Fibroblast of skin of back (primary cell): ENCODE results near the gene GTPBP6.
"Not testable (repeated sequence)": the region's sequence is repeated elsewhere in the genome, so short reads cannot be mapped to it uniquely, and the experiment has no call there.

Experiments used
- DNase-seq: peaks from one replicate; pipeline ENCODE4 v3.0.0-alpha.2; 2013

Gene GTPBP6

DNA sequence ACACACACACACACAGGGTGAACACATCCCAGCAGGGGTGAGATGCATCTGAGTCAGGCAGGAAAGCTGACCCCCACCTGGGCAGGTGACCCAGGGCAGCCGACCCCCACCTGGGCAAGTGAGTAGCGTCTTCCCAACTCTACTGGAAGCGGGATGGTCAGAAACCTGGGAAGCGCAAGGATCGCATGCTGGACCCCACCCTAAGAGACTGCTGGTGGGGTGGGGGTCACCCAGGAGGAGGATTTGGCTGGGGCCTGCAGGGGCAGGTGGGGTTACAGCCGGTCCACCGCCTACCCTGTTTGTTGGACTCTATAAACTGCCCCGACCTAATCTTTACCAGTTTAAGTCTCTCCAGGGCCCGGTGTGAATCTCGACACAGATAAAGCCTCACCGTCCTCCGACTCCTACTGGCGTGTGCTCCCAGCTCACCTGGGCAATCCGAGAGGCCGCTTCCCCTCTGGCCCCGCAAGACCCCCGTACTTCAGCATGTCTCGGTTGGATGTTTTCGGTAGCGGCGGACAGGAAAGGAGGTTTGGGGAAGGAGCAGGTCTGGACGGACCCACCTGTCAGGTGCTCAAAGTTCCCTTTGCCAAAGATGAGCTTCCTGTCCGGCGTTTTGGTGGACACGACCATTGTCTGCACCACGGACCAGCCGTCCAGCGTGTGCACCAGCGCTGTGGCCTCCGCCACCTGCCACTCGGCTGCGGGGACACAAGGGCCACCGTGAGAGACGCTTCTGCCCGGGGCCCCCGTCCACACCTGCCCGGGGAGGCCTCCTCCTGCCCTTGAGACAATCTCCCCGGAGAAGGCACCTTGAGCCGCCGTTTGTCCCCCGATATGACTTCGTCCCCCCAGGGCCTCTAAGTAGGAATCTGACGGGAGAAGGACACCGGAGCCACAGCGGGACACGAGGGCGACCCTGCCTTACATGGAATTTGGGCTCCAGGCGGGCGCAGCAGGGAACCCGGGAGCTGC, 2.0 kb downstream of the GTPBP6 start:
- no peak for DNase-seq

DNA sequence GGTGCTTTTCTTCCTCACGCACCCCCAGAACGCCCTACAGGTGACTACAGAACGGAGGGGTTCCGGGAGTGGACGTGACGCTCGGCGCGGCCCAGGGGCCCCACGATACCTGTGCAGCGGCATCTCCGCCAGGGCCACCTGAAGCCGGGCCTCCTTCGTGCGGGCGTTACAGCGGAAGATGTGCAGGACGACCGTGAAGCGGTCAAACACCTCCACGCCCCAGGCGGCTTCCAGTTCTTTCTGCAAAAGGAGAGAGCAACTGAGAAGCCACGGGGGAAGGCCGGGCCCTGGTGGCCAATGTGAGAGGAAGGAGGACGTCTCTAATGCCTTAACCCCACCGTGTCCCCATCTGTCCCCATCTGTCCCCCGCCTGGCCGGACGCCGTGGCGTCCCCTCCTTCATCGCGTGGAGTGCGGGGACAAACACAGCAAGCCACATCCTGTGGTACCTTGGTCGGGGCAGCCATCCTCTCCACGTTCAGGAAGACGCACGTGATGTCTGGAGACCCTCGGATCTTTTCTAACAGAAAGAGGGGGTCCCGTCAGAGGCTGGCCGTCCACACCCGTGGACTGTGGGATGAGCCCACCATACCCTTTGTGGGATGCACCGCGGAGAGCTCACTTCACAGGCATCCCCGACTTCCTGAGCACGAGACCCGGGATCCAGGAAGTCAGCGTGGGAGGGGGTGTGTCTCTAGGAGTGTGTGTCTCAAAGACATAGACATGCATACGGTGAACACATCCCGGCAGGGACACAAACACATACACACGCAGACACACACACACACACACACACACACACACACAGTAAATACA, 3.6 kb downstream of the GTPBP6 start:
- DNase-seq: no peak

GRCh38 chrX:314049-314448, 4.5 kb downstream of the GTPBP6 start:
- no peak for DNase-seq

DNA sequence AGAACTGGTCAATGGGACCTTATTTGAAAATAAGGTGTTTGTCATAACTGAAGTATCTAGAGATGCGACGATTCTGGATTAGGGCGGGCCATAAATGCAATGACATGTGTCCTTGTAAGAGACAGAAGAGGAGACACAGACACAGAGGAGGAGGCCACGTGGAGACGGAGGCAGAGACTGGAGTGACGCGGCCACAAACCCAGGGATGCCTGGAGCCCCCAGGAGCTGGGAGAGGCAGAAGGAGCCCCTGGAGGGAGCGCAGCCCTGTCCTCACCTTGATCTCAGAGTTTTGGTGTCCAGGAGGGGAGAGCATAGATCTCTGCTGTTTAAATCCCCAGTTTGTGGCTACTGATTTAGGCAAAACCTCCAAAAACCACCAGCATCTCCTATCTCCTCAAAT, 5.0 kb downstream of the GTPBP6 start:
- DNase-seq: no peak

- no peak for DNase-seq
These were observed 5.8 kb downstream of the GTPBP6 start for GRCh38 chrX:312621-313331.

DNA sequence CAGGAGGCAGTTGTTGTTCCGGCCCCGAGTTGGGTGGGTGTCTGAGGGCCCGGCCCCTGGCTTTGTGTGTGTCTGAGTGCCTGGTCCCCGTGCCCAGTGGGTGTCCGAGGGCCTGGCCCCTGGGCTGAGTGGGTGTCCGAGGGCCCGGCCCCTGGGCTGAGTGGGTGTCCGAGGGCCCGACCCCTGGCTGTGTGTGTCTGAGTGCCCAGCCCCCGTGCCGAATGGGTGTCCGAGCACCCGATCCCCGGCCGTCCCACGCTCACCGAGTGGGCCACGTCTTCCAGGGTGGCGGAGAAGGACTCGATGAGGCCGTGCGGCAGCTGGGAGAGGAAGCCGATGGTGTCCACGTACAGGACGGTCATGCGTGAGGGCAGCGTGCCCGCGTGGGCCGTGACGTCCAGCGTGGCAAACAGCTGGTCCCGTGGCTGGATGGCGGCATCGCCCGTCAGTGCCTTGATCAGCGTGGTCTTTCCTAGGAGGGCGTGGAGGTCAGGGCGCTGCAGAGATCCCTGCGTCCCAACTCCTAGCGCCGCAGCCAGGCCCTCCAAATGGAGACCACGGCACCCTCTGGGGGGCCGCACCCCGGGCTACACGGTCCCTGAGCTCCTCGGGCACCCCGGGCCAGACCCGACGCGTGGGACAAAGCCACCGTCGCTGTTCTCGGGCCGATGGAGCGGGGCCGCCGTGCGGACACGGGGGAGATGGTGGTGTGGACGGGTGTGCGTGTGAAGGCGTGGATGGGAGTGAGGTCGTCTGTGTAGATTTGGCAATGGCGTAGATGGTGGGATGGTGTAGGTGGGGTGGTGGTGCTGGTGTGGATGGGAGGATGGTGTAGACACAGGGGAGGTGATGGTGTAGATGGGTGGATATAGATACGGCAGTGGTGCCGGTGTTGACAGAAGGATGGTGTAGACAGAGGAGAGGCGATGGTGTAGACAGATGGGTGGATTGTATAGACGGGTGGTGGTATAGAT, 7.2 kb downstream of the GTPBP6 start:
- DNase-seq: no peak

- no peak for DNase-seq
These were observed 7.9 kb downstream of the GTPBP6 start for GRCh38 chrX:310621-311155.

- no peak for DNase-seq
These were observed 9.6 kb downstream of the GTPBP6 start for GRCh38 chrX:308821-309520.

- no peak for DNase-seq
These were observed 11.1 kb downstream of the GTPBP6 start for GRCh38 chrX:307261-308111.

GRCh38 chrX:306614-307251, 11.9 kb downstream of the GTPBP6 start:
- not testable (repeated sequence) for DNase-seq

GRCh38 chrX:305781-306613, 12.6 kb downstream of the GTPBP6 start:
- DNase-seq: not testable (repeated sequence)

- DNase-seq: no peak
These were observed 15.6 kb downstream of the GTPBP6 start for GRCh38 chrX:302975-303374.

GRCh38 chrX:300334-300733, 18.3 kb downstream of the GTPBP6 start:
- DNase-seq: no peak

GRCh38 chrX:298993-299392, 19.6 kb downstream of the GTPBP6 start:
- DNase-seq: no peak

- DNase-seq: no peak
These were observed 23.5 kb downstream of the GTPBP6 start for GRCh38 chrX:295136-295535.

GRCh38 chrX:292900-293897, 25.4 kb downstream of the GTPBP6 start:
- no peak for DNase-seq

DNA sequence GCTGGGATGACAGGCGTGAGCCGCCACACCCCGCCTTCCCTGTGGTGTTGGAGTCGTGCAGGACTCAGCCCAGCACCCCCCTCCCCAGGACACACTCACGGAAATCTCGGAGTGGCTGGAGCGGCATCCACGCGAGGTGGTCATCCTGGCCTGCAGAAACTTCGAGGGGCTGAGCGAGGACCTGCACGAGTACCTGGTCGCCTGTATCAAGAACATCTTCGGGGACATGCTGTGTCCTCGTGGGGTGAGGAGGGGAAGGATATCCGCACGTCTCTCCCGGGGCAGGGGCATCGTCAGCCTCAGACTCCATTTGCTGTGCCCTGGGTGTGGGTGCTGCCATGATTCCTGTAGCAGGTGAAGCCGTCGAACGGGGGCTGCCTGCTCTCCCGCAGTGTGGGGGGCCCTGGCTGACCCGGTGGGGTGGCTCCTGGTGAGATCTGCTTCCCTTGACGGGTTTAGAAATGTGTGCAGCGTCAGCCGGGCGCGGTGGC, 27.1 kb downstream of the GTPBP6 start:
- no peak for DNase-seq
